HCT116 (cell line): Measurements from ENCODE around the gene DNAAF1. TPM values are rescaled to one million over a fixed set of nuclear protein-coding genes. Genes with fewer than 3 reads are reported as not detected.

Source experiments
- ATAC-seq: fragments of 200-7000 bp; cut with Tn5 transposase; 2 replicates; pipeline ENCODE4 v1.9.1; 2020; ENCODE audit warnings: mild to moderate bottlenecking, moderate library complexity
- BruUV-seq: library from RNA; stranded (reverse); fragments of 400-500 nt; replicated peaks from 2 replicates; lab custom pipeline; 2021; lab: Mats Ljungman, UMichigan
- CTCF ChIA-PET: fragments of 300-600 bp; sonication (Branson Sonifier 250); formaldehyde crosslinking; loops from one replicate; lab custom pipeline; 2021; ENCODE audit warnings: antibody characterized with exemption; lab: Charles Lee
- POLR2A ChIA-PET: fragments of 300-600, 350-600 bp; sonication (Branson Sonifier 250); formaldehyde crosslinking; loops from one replicate; lab custom pipeline; 2021; ENCODE audit warnings: antibody characterized with exemption; lab: Charles Lee
- RAD21 ChIA-PET, 2 experiments: fragments of 300-600 bp; sonication (Branson Sonifier 250); formaldehyde crosslinking; loops; one replicate each; lab custom pipeline; 2023; ENCODE audit warnings: low total read pairs in 2 of 2; ENCODE audit not compliant: uncharacterized antibody in 2 of 2, unreplicated experiment in 2 of 2, low non-redundant PET in 1 of 2; lab: Charles Lee
- DNase-seq: peaks from one replicate; pipeline ENCODE4 v3.0.0-alpha.2; 2010; ENCODE audit warnings: low read depth, low spot score
- H2AFZ ChIP-seq: fragments of 200-600 bp; shearing (Covaris generic), sonication (generic); 2 replicates; pipeline ENCODE4 v1.6.1; 2017; ENCODE audit warnings: low read depth, mixed run types, mixed read lengths, antibody characterized with exemption, low read length; ENCODE audit not compliant: poor library complexity, severe bottlenecking
- H3K27ac ChIP-seq: 2 replicates; pipeline ENCODE4 v1.5.1; 2012; ENCODE audit warnings: low read depth, low read length
- H3K27me3 ChIP-seq: fragments of 200-600 bp; sonication (generic); 2 replicates; pipeline ENCODE4 v1.6.1; 2016; ENCODE audit warnings: mixed run types, low read length, mixed read lengths; ENCODE audit not compliant: insufficient read depth
- H3K36me3 ChIP-seq, 2 experiments: fragments of 200-500 bp in 1 of 2; fragments of 200-600 bp in 1 of 2; sonication (Bioruptor generic) in 1 of 2; sonication (generic) in 1 of 2; 2 replicates each; pipeline versions ENCODE4 v1.5.1 to v1.6.1; 2014 to 2016; ENCODE audit warnings: low read length in 2 of 2, inconsistent platforms in 1 of 2, mixed read lengths in 1 of 2, mixed run types in 1 of 2; ENCODE audit not compliant: insufficient read depth in 2 of 2, control insufficient read depth in 1 of 2
- H3K4me1 ChIP-seq, 2 experiments: fragments of 200-600 bp in 1 of 2; sonication (generic) in 1 of 2; 2 replicates each; pipeline versions ENCODE4 v1.5.1 to v1.6.1; 2012 to 2017; ENCODE audit warnings: low read length in 2 of 2, inconsistent platforms in 1 of 2, mild to moderate bottlenecking in 1 of 2, mixed read lengths in 1 of 2, mixed run types in 1 of 2, moderate library complexity in 1 of 2; ENCODE audit not compliant: insufficient read depth in 2 of 2, control insufficient read depth in 1 of 2
- H3K4me2 ChIP-seq: fragments of 200-600 bp; sonication (generic); 2 replicates; pipeline ENCODE4 v1.6.1; 2017; ENCODE audit warnings: mixed run types, low read length, mixed read lengths
- H3K4me3 ChIP-seq, 2 experiments: fragments of 200-600 bp in 1 of 2; sonication (generic) in 1 of 2; replicated peaks in 1 of 2; 2 replicates each; pipeline ENCODE4 v1.5.1; 2011 to 2016; ENCODE audit warnings: low read length in 2 of 2, control low read depth in 1 of 2, low read depth in 1 of 2, mild to moderate bottlenecking in 1 of 2, mixed read lengths in 1 of 2, mixed run types in 1 of 2
- H3K79me2 ChIP-seq: fragments of 200-600 bp; sonication (generic); 2 replicates; pipeline ENCODE4 v1.6.1; 2017; ENCODE audit warnings: mild to moderate bottlenecking, mixed run types, low read length, moderate library complexity, mixed read lengths; ENCODE audit not compliant: insufficient read depth
- H3K9ac ChIP-seq: fragments of 200-600 bp; sonication (generic); 2 replicates; pipeline ENCODE4 v1.6.1; 2016; ENCODE audit warnings: low read length, mixed read lengths
- H3K9me2 ChIP-seq: fragments of 200-600 bp; sonication (generic), shearing (Covaris generic); 2 replicates; pipeline ENCODE4 v1.6.1; 2017; ENCODE audit warnings: mixed run types, mild to moderate bottlenecking, moderate library complexity; ENCODE audit not compliant: insufficient read depth
- H3K9me3 ChIP-seq, 2 experiments: fragments of 200-500 bp in 1 of 2; fragments of 200-600 bp in 1 of 2; sonication (Bioruptor generic) in 1 of 2; sonication (generic) in 1 of 2; 2 replicates each; pipeline ENCODE4 v1.6.1; 2014 to 2017; ENCODE audit warnings: low read length in 2 of 2, mixed read lengths in 2 of 2, inconsistent platforms in 1 of 2, low read depth in 1 of 2, mild to moderate bottlenecking in 1 of 2, mixed run types in 1 of 2, moderate library complexity in 1 of 2; ENCODE audit not compliant: control insufficient read depth in 1 of 2, insufficient read depth in 1 of 2
- H4K20me1 ChIP-seq: fragments of 200-600 bp; sonication (generic), shearing (Covaris generic); 2 replicates; pipeline ENCODE4 v1.6.1; 2017; ENCODE audit warnings: mixed run types, mild to moderate bottlenecking, moderate library complexity; ENCODE audit not compliant: insufficient read depth
- CBX3 ChIP-seq: IDR thresholded peaks from 2 replicates; pipeline ENCODE4 v1.6.1; 2012; ENCODE audit warnings: low read depth
- CEBPB ChIP-seq: IDR thresholded peaks from 2 replicates; pipeline ENCODE4 v1.6.1; 2012; ENCODE audit warnings: low read depth
- EGR1 ChIP-seq: IDR thresholded peaks from 2 replicates; pipeline ENCODE4 v1.6.1; 2012; ENCODE audit warnings: low read depth
- EZH2 ChIP-seq: fragments of 200-600 bp; sonication (generic); IDR thresholded peaks from 2 replicates; pipeline ENCODE4 v1.6.1; 2017; ENCODE audit warnings: antibody characterized with exemption, mixed run types
- EZH2phosphoT487 ChIP-seq: fragments of 200-600 bp; IDR thresholded peaks from 2 replicates; pipeline ENCODE4 v1.6.1; 2018; ENCODE audit warnings: antibody characterized with exemption, borderline replicate concordance
- FOSL1 ChIP-seq: IDR thresholded peaks from 2 replicates; pipeline ENCODE4 v1.6.1; 2012; ENCODE audit warnings: low read depth
- JUND ChIP-seq: IDR thresholded peaks from 2 replicates; pipeline ENCODE4 v1.6.1; 2012
- POLR2AphosphoS5 ChIP-seq: IDR thresholded peaks from 2 replicates; pipeline ENCODE4 v1.6.1; 2011; ENCODE audit warnings: mild to moderate bottlenecking, low read depth, low read length, moderate library complexity
- RAD21 ChIP-seq: IDR thresholded peaks from 2 replicates; pipeline ENCODE4 v1.6.1; 2012; ENCODE audit warnings: low read depth, mild to moderate bottlenecking
- SIN3A ChIP-seq: IDR thresholded peaks from 2 replicates; pipeline ENCODE4 v1.6.1; 2012; ENCODE audit warnings: low read depth
- SP1 ChIP-seq: IDR thresholded peaks from 2 replicates; pipeline ENCODE4 v1.6.1; 2012; ENCODE audit warnings: low read depth
- SRF ChIP-seq: IDR thresholded peaks from 2 replicates; pipeline ENCODE4 v1.6.1; 2012; ENCODE audit warnings: low read depth
- TCF7L2 ChIP-seq: IDR thresholded peaks from 2 replicates; pipeline ENCODE4 v1.7.0; 2011; ENCODE audit warnings: borderline replicate concordance, inconsistent platforms; ENCODE audit not compliant: insufficient read depth, insufficient read length; ENCODE audit errors: extremely low read depth
- YY1 ChIP-seq: IDR thresholded peaks from 2 replicates; pipeline ENCODE4 v1.6.1; 2011; ENCODE audit warnings: low read length, low read depth, moderate library complexity, mild to moderate bottlenecking; ENCODE audit not compliant: insufficient replicate concordance; ENCODE audit errors: extremely low read depth
- ZFX ChIP-seq: fragments of 450-650 bp; IDR thresholded peaks from 2 replicates; pipeline ENCODE4 v1.6.1; 2017
- ZNF274 ChIP-seq: fragments of 200-500 bp; sonication (Bioruptor generic); IDR thresholded peaks from 2 replicates; pipeline ENCODE4 v1.6.1; 2014; ENCODE audit warnings: mild to moderate bottlenecking, low read depth, low read length, inconsistent platforms
- intact Hi-C: fragments of 100-400 bp; cut with micrococcal nuclease; formaldehyde crosslinking; loops from 2 replicates; pipeline ENCODE4 v1.10.0; 2022
- total RNA-seq: library from RNA; stranded (reverse); gene quantifications from one replicate; pipeline ENCODE4 v1.2.1, GENCODE V29; 2021; ENCODE audit not compliant: unreplicated experiment
- TF ChIP-seq, protein P1 (sequence below): IDR thresholded peaks from 2 replicates; pipeline ENCODE4 v1.6.1; 2012; ENCODE audit warnings: low read depth
- TF ChIP-seq, protein P2 (sequence below): IDR thresholded peaks from 2 replicates; pipeline ENCODE4 v1.6.1; 2011; ENCODE audit warnings: mild to moderate bottlenecking, low read length, moderate library complexity; ENCODE audit not compliant: insufficient replicate concordance; ENCODE audit errors: extremely low read depth
- TF ChIP-seq, protein P3 (sequence below): IDR thresholded peaks from 2 replicates; pipeline ENCODE4 v1.6.1; 2012
- TF ChIP-seq, protein P4 (sequence below): IDR thresholded peaks from 2 replicates; pipeline ENCODE4 v1.6.1; 2012

DNAAF1 gene
- total RNA-seq, 1 experiment from 2014 or later: 0.30 TPM

DNA sequence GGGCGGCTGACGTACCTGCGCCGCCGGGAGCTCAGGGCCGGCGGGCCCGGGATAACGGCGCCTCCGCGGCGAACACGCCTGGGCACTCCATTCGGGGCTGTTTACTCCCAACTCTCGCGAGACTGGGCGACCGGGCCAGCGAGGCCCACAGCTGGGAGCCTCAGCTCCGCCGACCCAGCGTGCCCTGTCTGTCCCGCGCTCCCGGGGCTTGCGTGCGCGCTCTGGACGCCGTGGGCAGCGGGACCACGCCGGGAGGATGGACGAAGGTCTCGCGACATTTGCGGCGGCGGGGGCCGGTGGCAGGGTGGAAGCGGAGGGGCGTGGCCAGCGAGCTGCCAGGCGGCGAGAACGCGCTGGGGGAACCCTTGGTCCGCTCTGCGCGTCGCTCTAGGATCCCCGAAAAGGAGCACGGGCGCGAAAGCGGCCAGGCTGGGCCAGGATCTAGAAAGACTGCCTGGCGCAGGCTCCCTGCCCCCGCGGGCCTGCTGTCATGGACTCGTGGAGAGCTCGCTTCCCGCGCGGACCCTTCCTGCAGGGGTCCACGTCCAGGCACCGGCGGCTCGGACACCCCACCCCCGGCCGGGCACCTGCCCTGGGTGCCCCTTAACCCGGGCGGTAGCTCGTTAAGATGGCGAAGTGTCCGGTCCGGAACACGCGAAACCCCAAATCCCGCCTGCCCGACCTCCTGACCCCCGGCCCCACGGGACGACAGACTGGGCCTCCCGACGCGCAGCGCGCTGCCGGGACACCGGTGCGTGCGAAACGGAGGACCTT, 28.2 kb upstream of the DNAAF1 start, which contains the start of gene MBTPS1:
Gene MBTPS1 (minus strand): TSS at position 223 of the 774 bp plus-strand sequence. CDS start 15,159 bp downstream, outside the sequence.
- POLR2A ChIA-PET: interaction anchor here (0.6 to 1.3 kb wide), 9 partner anchors 11 to 389 kb away, joined by 3 to 7 read pairs (median 4); partner anchors contain the start of genes ATP2C2 and TAF1C
- Histone ChIP-seq H3K9ac (peak within 1 kb of the TSS; percentile 95), H3K4me2 (peak within 1 kb of the TSS; percentile 96), H3K4me3 (peak within 1 kb of the TSS; percentile 60 to 81), H3K27me3 (no peaks in the 10 kb centered on the region), H3K79me2 (peaks cover 45% of the 10 kb centered on the region), H4K20me1 (no peaks in the 10 kb centered on the region), H3K27ac (peak within 1 kb of the TSS; percentile 84), H3K4me1 (peaks cover 11 to 22% of the 10 kb centered on the region in 2 experiments), H3K36me3 (no peaks in the 10 kb centered on the region), H2AFZ (peak within 1 kb of the TSS; percentile 74), H3K9me2 (no peaks in the 10 kb centered on the region; the same call in 1 of the 2 replicates), H3K9me3 (no peaks in the 10 kb centered on the region)
- BruUV-seq: TSS peak; percentile 86
- intact Hi-C loops: loop anchor here (2.0 kb wide), 1 partner anchor 28 kb away; the partner anchor contains the start of genes DNAAF1 and HSDL1
- CTCF ChIA-PET: interaction anchor here (0.7 to 2.3 kb wide), 9 partner anchors 10 to 389 kb away, joined by 3 to 13 read pairs (median 4); partner anchors contain the start of gene TAF1C
- RAD21 ChIA-PET: interaction anchor here (0.5 to 1.2 kb wide), 4 partner anchors 31 to 502 kb away, joined by 3 to 8 read pairs (median 4); partner anchors contain the start of gene TAF1C (in 2 of the 2)
- ATAC-seq: peak; percentile 94
- peak; percentile 98 for DNase-seq
- TF ChIP-seq RAD21: no peak
- TF ChIP-seq, protein P1, sequence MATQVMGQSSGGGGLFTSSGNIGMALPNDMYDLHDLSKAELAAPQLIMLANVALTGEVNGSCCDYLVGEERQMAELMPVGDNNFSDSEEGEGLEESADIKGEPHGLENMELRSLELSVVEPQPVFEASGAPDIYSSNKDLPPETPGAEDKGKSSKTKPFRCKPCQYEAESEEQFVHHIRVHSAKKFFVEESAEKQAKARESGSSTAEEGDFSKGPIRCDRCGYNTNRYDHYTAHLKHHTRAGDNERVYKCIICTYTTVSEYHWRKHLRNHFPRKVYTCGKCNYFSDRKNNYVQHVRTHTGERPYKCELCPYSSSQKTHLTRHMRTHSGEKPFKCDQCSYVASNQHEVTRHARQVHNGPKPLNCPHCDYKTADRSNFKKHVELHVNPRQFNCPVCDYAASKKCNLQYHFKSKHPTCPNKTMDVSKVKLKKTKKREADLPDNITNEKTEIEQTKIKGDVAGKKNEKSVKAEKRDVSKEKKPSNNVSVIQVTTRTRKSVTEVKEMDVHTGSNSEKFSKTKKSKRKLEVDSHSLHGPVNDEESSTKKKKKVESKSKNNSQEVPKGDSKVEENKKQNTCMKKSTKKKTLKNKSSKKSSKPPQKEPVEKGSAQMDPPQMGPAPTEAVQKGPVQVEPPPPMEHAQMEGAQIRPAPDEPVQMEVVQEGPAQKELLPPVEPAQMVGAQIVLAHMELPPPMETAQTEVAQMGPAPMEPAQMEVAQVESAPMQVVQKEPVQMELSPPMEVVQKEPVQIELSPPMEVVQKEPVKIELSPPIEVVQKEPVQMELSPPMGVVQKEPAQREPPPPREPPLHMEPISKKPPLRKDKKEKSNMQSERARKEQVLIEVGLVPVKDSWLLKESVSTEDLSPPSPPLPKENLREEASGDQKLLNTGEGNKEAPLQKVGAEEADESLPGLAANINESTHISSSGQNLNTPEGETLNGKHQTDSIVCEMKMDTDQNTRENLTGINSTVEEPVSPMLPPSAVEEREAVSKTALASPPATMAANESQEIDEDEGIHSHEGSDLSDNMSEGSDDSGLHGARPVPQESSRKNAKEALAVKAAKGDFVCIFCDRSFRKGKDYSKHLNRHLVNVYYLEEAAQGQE: no peak
- peak; percentile 71 for TF ChIP-seq EGR1
- TF ChIP-seq, protein P2, sequence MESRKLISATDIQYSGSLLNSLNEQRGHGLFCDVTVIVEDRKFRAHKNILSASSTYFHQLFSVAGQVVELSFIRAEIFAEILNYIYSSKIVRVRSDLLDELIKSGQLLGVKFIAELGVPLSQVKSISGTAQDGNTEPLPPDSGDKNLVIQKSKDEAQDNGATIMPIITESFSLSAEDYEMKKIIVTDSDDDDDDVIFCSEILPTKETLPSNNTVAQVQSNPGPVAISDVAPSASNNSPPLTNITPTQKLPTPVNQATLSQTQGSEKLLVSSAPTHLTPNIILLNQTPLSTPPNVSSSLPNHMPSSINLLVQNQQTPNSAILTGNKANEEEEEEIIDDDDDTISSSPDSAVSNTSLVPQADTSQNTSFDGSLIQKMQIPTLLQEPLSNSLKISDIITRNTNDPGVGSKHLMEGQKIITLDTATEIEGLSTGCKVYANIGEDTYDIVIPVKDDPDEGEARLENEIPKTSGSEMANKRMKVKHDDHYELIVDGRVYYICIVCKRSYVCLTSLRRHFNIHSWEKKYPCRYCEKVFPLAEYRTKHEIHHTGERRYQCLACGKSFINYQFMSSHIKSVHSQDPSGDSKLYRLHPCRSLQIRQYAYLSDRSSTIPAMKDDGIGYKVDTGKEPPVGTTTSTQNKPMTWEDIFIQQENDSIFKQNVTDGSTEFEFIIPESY: peak; percentile 99
- TF ChIP-seq SRF: no peak; the same call in 1 of the 2 replicates
- TF ChIP-seq FOSL1: no peak
- TF ChIP-seq ZFX: peak; percentile 80
- no peak for TF ChIP-seq EZH2
- TF ChIP-seq SIN3A: peak; percentile 94
- TF ChIP-seq, protein P3, sequence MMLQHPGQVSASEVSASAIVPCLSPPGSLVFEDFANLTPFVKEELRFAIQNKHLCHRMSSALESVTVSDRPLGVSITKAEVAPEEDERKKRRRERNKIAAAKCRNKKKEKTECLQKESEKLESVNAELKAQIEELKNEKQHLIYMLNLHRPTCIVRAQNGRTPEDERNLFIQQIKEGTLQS: no peak
- peak; percentile 57 for TF ChIP-seq TCF7L2
- no peak for TF ChIP-seq EZH2phosphoT487
- peak; percentile 63; the same call in 1 of the 2 replicates for TF ChIP-seq SP1
- TF ChIP-seq POLR2AphosphoS5: peak; percentile 93
- peak; percentile 75; the same call in 1 of the 2 replicates for TF ChIP-seq CBX3
- TF ChIP-seq, protein P4, sequence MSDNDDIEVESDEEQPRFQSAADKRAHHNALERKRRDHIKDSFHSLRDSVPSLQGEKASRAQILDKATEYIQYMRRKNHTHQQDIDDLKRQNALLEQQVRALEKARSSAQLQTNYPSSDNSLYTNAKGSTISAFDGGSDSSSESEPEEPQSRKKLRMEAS: peak; percentile 95
- TF ChIP-seq CEBPB: no peak
- peak; percentile 58 for TF ChIP-seq YY1
- TF ChIP-seq ZNF274: no peak
- TF ChIP-seq JUND: no peak
